Chondrocyte (in vitro differentiated cells): ENCODE measurements around the gene RTTN. TPM values are rescaled to one million over a fixed set of nuclear protein-coding genes. Genes with fewer than 3 reads are reported as not detected.

ENCODE experiments used
- DNase-seq: peaks from one replicate; pipeline ENCODE4 v3.0.0; 2021; ENCODE audit warnings: mixed read lengths, low spot score
- H3K27ac Mint-ChIP-seq: one replicate; pipeline ENCODE4 v1.8.0; 2021; ENCODE audit warnings: mild to moderate bottlenecking, moderate library complexity, mixed read lengths; ENCODE audit not compliant: unreplicated experiment
- H3K27me3 Mint-ChIP-seq: 2 replicates; pipeline ENCODE4 v1.8.0; 2021; ENCODE audit warnings: low read depth, mixed read lengths
- H3K36me3 Mint-ChIP-seq: 2 replicates; pipeline ENCODE4 v1.8.0; 2021; ENCODE audit warnings: low read depth, mixed read lengths
- H3K4me1 Mint-ChIP-seq: 2 replicates; pipeline ENCODE4 v1.8.0; 2021; ENCODE audit warnings: low read depth, mild to moderate bottlenecking, mixed read lengths
- H3K4me3 Mint-ChIP-seq: one replicate; pipeline ENCODE4 v1.8.0; 2021; ENCODE audit warnings: mild to moderate bottlenecking, moderate library complexity, mixed read lengths; ENCODE audit not compliant: unreplicated experiment
- H3K9me3 Mint-ChIP-seq: 2 replicates; pipeline ENCODE4 v1.8.0; 2021; ENCODE audit warnings: low read depth, mixed read lengths
- CTCF ChIP-seq: fragments of 200-600 bp; sonication (generic); IDR thresholded peaks from 2 replicates; pipeline ENCODE4 v1.5.0; 2021; ENCODE audit warnings: antibody characterized with exemption, mild to moderate bottlenecking, moderate library complexity
- total RNA-seq: library from RNA; stranded (reverse); gene quantifications from 3 replicates; pipeline ENCODE4 v1.2.1, GENCODE V29; 2021

Gene RTTN
- total RNA-seq, 1 donor from 2014 or later = 4.8 TPM

GRCh38 chr18:70181725-70182124 is 23.8 kb downstream of the RTTN start:
- H3K4me3 Mint-ChIP-seq = no peak overlapping the region
- no peaks in the 10 kb centered on the region for H3K9me3 Mint-ChIP-seq
- no peak for TF ChIP-seq CTCF
- no peak for DNase-seq
- H3K36me3 Mint-ChIP-seq = no peaks in the 10 kb centered on the region
- no peak overlapping the region for H3K27ac Mint-ChIP-seq
- H3K4me1 Mint-ChIP-seq = peaks cover 16% of the 10 kb centered on the region
- no peaks in the 10 kb centered on the region for H3K27me3 Mint-ChIP-seq

GRCh38 chr18:70181015-70181414 is 24.5 kb downstream of the RTTN start:
- no peaks in the 10 kb centered on the region for H3K27me3 Mint-ChIP-seq

GRCh38 chr18:70176537-70176936 is 28.9 kb downstream of the RTTN start:
- Mint-ChIP-seq H3K27ac (no peak overlapping the region), H3K9me3 (no peaks in the 10 kb centered on the region), H3K4me3 (no peak overlapping the region), H3K27me3 (no peaks in the 10 kb centered on the region), H3K36me3 (no peaks in the 10 kb centered on the region), H3K4me1 (peaks cover 9% of the 10 kb centered on the region)
- DNase-seq = no peak
- TF ChIP-seq CTCF = no peak

More at GRCh38 chr18:70181015-70181414, 24.5 kb downstream of the RTTN start:
- Mint-ChIP-seq H3K4me1 (peaks cover 16% of the 10 kb centered on the region), H3K27ac (peak overlapping the region; percentile 38), H3K36me3 (no peaks in the 10 kb centered on the region), H3K4me3 (no peak overlapping the region), H3K9me3 (no peaks in the 10 kb centered on the region)
- TF ChIP-seq CTCF = no peak
- no peak for DNase-seq

GRCh38 chr18:70175216-70175615 is 30.3 kb downstream of the RTTN start:
- TF ChIP-seq CTCF = no peak
- no peak overlapping the region for H3K4me3 Mint-ChIP-seq
- H3K4me1 Mint-ChIP-seq = no peaks in the 10 kb centered on the region
- no peaks in the 10 kb centered on the region for H3K27me3 Mint-ChIP-seq
- no peaks in the 10 kb centered on the region for H3K9me3 Mint-ChIP-seq
- no peak for DNase-seq
- no peak overlapping the region for H3K27ac Mint-ChIP-seq
- no peaks in the 10 kb centered on the region for H3K36me3 Mint-ChIP-seq

GRCh38 chr18:70172225-70172624 is 33.3 kb downstream of the RTTN start:
- Mint-ChIP-seq H3K27me3 (no peaks in the 10 kb centered on the region), H3K4me3 (no peak overlapping the region), H3K9me3 (no peaks in the 10 kb centered on the region), H3K4me1 (no peaks in the 10 kb centered on the region), H3K36me3 (no peaks in the 10 kb centered on the region), H3K27ac (no peak overlapping the region)
- TF ChIP-seq CTCF = peak; percentile 83
- no peak for DNase-seq
